Urinary bladder (tissue), 4 donors: ENCODE results near the gene EFCAB8. TPM values are rescaled to one million over a fixed set of nuclear protein-coding genes. Genes with fewer than 3 reads are reported as not detected.

ENCODE experiments used
- DNase-seq: peaks from one replicate; pipeline ENCODE4 v3.0.0-alpha.2; 2015; ENCODE audit errors: extremely low spot score
- H3K27ac ChIP-seq: one replicate; pipeline ENCODE4 v1.5.1; 2013; ENCODE audit warnings: low read depth, mild to moderate bottlenecking, moderate library complexity
- H3K36me3 ChIP-seq: one replicate; pipeline ENCODE4 v1.6.1; 2013; ENCODE audit warnings: mild to moderate bottlenecking, moderate library complexity; ENCODE audit not compliant: insufficient read depth
- H3K4me1 ChIP-seq: one replicate; pipeline ENCODE4 v1.6.1; 2013; ENCODE audit warnings: mild to moderate bottlenecking, moderate library complexity; ENCODE audit not compliant: insufficient read depth
- H3K4me3 ChIP-seq: one replicate; pipeline ENCODE4 v1.5.1; 2013; ENCODE audit warnings: low read depth, low read length
- WGBS: extraction: QIAGEN DNeasy Blood & Tissue Kit; methylation state at CpG from one replicate; pipeline ENCODE4 v1.1.7; 2013; 5-methylcytosine and 5-hydroxymethylcytosine counted together
- polyA plus RNA-seq: library from polyadenylated mRNA; stranded (reverse); fragments of 200-250 nt; gene quantifications from one replicate; pipeline ENCODE4 v1.2.3, GENCODE V29; 2013
- total RNA-seq: library from RNA; depleted of rRNA; stranded (reverse); fragments of >200 nt; gene quantifications from one replicate; pipeline ENCODE4 v1.2.3, GENCODE V29; 2014
- donor health status: healthy with polysubstance abuse.
- donor health status: healthy.

Gene EFCAB8
- total and polyA plus RNA-seq, 2 donors: 0.11 to 0.95 TPM

GRCh38 chr20:32997431-32997830 is 138.7 kb downstream of the EFCAB8 start:
- no peaks in the 10 kb centered on the region for H3K4me1 ChIP-seq
- no peaks in the 10 kb centered on the region for H3K36me3 ChIP-seq
- H3K27ac ChIP-seq: no peak overlapping the region
- H3K4me3 ChIP-seq: no peak overlapping the region
- no peak for DNase-seq
- 71% methylated on average over 2 of the region's 2 CpGs for WGBS

- no peaks in the 10 kb centered on the region for H3K36me3 ChIP-seq
- 62% methylated on average over 9 of the region's 9 CpGs for WGBS
- no peak overlapping the region for H3K27ac ChIP-seq
- no peak for DNase-seq
- no peak overlapping the region for H3K4me3 ChIP-seq
- H3K4me1 ChIP-seq: no peaks in the 10 kb centered on the region
Observed at GRCh38 chr20:32999603-33000250, 141.0 kb downstream of the EFCAB8 start.

- Histone ChIP-seq H3K4me1 (no peaks in the 10 kb centered on the region), H3K27ac (no peak overlapping the region), H3K36me3 (no peaks in the 10 kb centered on the region), H3K4me3 (no peak overlapping the region)
- 67% methylated on average over 9 of the region's 9 CpGs for WGBS
- no peak for DNase-seq
Observed at GRCh38 chr20:33000802-33001466, 142.2 kb downstream of the EFCAB8 start.

- no peak for DNase-seq
- no peaks in the 10 kb centered on the region for H3K4me1 ChIP-seq
- no peaks in the 10 kb centered on the region for H3K36me3 ChIP-seq
- no peak overlapping the region for H3K27ac ChIP-seq
- no peak overlapping the region for H3K4me3 ChIP-seq
- 88% methylated on average over 7 of the region's 7 CpGs for WGBS
Observed at GRCh38 chr20:33002087-33002808, 143.5 kb downstream of the EFCAB8 start.

GRCh38 chr20:33004141-33004751 is 145.5 kb downstream of the EFCAB8 start, which contains the start of gene SUN5:
Gene SUN5 (minus strand): TSS chr20:33004433. CDS start chr20:33004340, 93 bp downstream.
- WGBS: 87% methylated on average over 6 of the region's 6 CpGs
- no peaks in the 10 kb centered on the region for H3K36me3 ChIP-seq
- H3K4me1 ChIP-seq: no peaks in the 10 kb centered on the region
- no peak for DNase-seq
- H3K4me3 ChIP-seq: no peak within 1 kb of the TSS
- H3K27ac ChIP-seq: no peak within 1 kb of the TSS

- 51% methylated on average over 4 of the region's 4 CpGs for WGBS
- Histone ChIP-seq H3K27ac (no peak overlapping the region), H3K36me3 (no peaks in the 10 kb centered on the region), H3K4me3 (no peak overlapping the region), H3K4me1 (no peaks in the 10 kb centered on the region)
- no peak for DNase-seq
Observed at GRCh38 chr20:33005132-33005566, 146.4 kb downstream of the EFCAB8 start.

GRCh38 chr20:33005908-33006775 is 147.4 kb downstream of the EFCAB8 start:
- WGBS: 83% methylated on average over 8 of the region's 8 CpGs
- no peak overlapping the region for H3K27ac ChIP-seq
- no peaks in the 10 kb centered on the region for H3K36me3 ChIP-seq
- H3K4me3 ChIP-seq: no peak overlapping the region
- H3K4me1 ChIP-seq: no peaks in the 10 kb centered on the region
- DNase-seq: no peak

GRCh38 chr20:33006776-33007375 is 148.2 kb downstream of the EFCAB8 start:
- Histone ChIP-seq H3K27ac (no peak overlapping the region), H3K36me3 (no peaks in the 10 kb centered on the region), H3K4me1 (no peaks in the 10 kb centered on the region), H3K4me3 (no peak overlapping the region)
- no peak for DNase-seq
- WGBS: 78% methylated on average over 8 of the region's 8 CpGs

- WGBS: 84% methylated on average over 11 of the region's 11 CpGs
- no peaks in the 10 kb centered on the region for H3K4me1 ChIP-seq
- no peak within 1 kb of the TSS for H3K27ac ChIP-seq
- H3K4me3 ChIP-seq: no peak within 1 kb of the TSS
- H3K36me3 ChIP-seq: no peaks in the 10 kb centered on the region
- DNase-seq: no peak
Observed at GRCh38 chr20:33007376-33008335, 148.9 kb downstream of the EFCAB8 start, which contains the start of gene BPIFB2. Gene BPIFB2 (plus strand): TSS chr20:33007704. CDS start chr20:33008575, 871 bp downstream.

- no peak for DNase-seq
- Histone ChIP-seq H3K4me1 (no peaks in the 10 kb centered on the region), H3K36me3 (no peaks in the 10 kb centered on the region), H3K27ac (no peak overlapping the region), H3K4me3 (no peak overlapping the region)
- 83% methylated on average over 23 of the region's 23 CpGs for WGBS
Observed at GRCh38 chr20:33008336-33009213, 149.9 kb downstream of the EFCAB8 start.
